IMR-90 (cell line): ENCODE results near the gene C2orf68.
"Not testable (repeated sequence)": the region's sequence is repeated elsewhere in the genome, so short reads cannot be mapped to it uniquely, and the experiment has no call there.

Experiments
- BHLHE40 ChIP-seq: fragments of 150-350 bp; IDR thresholded peaks from 2 replicates; pipeline ENCODE4 v1.6.1; 2016; ENCODE audit warnings: mild to moderate bottlenecking, low read depth, low read length
- CHD1 ChIP-seq: IDR thresholded peaks from 2 replicates; pipeline ENCODE4 v1.6.1; 2012; ENCODE audit warnings: low read depth, low read length, improper control_type of control experiment
- CTCF ChIP-seq: conservative IDR thresholded peaks from 2 replicates; pipeline ENCODE4 v1.5.1; 2012; ENCODE audit warnings: mild to moderate bottlenecking, low read depth, low read length, improper control_type of control experiment
- FOS ChIP-seq: fragments of 150-350 bp; IDR thresholded peaks from 2 replicates; pipeline ENCODE4 v1.6.1; 2016; ENCODE audit warnings: low read depth, low read length
- MAFK ChIP-seq: IDR thresholded peaks from 2 replicates; pipeline ENCODE4 v1.6.1; 2012; ENCODE audit warnings: low read depth, low read length, improper control_type of control experiment
- POLR2A ChIP-seq: IDR thresholded peaks from 2 replicates; pipeline ENCODE4 v1.6.1; 2012; ENCODE audit warnings: mild to moderate bottlenecking, low read depth, low read length
- RAD21 ChIP-seq: IDR thresholded peaks from 2 replicates; pipeline ENCODE4 v1.6.1; 2012; ENCODE audit warnings: low read length, improper control_type of control experiment
- RCOR1 ChIP-seq: IDR thresholded peaks from 2 replicates; pipeline ENCODE4 v1.6.1; 2012; ENCODE audit warnings: mild to moderate bottlenecking, low read length, improper control_type of control experiment; ENCODE audit not compliant: insufficient replicate concordance

- TF ChIP-seq CTCF, POLR2A, FOS, CHD1, RAD21, RCOR1, BHLHE40, MAFK: not testable (repeated sequence)
Observed at GRCh38 chr2:85614757-85615156, 2.9 kb upstream of the C2orf68 start.
